ENCODE measurements around the gene SGTA.

The SGTA gene

DNA sequence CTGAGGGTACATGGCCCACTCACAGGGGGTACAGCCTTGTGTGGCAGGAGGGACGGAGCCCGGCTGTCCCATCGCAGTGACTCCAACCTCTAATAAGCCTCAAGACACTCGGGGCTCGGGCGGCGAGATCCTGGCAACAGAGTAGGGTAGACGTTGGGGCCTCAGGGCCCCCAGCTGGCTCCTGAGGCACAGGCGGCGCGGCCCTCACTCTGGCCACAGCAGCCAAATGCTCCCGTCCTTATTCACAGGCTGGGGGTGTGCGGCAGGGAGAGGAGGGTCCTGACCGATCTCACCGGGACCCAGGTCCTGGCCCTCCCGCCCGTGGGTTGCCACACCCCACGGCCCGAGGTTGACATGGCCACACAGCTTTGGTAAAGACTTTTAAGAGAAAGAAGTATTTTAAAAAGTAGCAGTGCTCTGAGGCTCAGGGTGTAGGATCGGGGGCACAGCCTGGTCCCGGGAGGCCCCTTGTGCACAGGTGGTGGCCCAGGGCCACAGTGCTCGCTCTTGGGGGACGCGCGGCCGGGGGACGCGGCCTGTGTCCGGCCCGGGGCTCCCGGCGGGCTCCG, 50.8 kb downstream of the SGTA start:
- intact Hi-C loops (cut with DNase I): no loop called here
- DNase-seq: no peak

DNA sequence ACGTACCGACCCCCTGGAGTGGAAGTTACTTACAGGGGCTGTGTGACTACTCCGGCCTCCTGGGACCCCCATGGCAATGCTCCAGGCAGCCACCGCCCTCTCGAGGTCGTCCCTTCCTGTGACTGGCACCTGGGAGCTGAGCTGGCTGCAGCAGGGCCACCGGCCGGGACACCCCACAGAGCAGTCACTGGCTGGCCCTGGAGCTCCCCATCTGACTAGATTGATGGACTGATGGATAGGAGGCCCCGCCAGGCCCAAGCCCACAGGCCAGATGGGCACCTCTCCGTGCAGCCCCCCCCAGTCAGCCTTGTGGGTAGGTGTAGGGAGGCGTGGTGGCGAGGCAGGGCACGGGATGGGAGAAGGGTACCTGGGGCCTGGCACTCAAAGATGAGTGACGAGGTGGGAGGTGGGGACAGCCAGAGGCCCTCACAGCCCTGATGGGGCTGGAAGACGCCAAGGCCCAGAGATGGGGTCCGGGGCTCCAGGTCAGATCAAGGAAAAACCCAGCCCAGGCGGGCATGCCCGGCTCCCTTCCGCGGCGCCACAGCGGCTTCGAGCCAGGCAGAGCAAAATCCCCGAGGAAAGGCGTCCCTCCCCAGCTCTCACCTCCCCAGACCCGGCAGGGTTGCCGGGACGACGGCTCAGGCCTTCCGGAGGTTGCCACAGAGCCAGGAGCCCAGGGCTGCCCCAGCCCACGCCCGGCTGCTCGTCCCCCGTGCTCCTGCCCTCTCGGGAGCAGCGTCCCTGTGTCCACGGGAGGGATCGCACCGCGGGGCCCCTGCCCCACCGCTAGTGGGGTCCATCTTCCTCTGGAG, 51.7 kb downstream of the SGTA start:
- intact Hi-C loops (cut with DNase I): no loop called here
- DNase-seq: no peak

DNA sequence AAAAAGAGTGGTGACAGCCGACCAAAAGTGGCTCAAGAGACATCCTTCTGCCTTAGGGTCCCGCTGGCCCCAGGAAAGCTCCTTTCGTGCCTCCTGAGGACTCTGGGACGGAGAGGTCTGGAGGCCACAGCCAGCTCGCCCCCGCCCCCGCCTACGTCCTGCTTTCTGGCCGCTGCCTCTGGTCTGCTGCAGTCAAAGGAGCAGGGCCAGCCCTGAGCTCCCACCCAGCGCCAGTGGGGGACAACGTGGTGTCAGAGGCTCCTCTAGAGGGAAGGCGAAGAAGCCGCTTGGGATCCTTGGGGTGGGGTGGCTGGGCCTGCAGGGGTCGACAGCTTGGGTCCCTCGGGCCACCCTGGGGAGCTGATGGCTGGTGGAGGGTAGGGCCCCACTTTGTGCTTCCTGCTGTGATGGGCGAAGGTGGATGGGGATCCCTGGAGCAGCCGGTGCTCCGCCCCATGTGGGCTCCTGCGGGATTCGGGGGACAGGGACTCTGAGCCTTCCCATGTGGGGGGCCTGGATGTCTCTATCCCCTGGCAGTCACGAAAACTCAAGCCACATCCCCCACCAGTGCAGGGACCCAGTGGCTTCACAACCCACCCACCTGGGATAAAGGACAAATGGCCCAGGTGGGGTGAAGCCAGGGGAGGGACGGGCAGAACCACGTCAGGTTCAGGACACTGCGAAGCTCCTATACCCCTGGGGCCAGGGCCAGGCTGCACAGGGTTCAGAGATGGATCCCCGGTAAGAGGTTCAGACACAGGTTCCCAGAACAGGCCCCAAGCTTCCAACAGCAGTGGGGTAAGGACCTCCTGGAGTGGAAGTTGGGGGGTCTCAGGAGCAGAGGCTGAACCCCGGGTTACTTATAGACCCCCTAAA, 52.9 kb downstream of the SGTA start:
- no peak for DNase-seq
- intact Hi-C loops (cut with DNase I): no loop called here

DNA sequence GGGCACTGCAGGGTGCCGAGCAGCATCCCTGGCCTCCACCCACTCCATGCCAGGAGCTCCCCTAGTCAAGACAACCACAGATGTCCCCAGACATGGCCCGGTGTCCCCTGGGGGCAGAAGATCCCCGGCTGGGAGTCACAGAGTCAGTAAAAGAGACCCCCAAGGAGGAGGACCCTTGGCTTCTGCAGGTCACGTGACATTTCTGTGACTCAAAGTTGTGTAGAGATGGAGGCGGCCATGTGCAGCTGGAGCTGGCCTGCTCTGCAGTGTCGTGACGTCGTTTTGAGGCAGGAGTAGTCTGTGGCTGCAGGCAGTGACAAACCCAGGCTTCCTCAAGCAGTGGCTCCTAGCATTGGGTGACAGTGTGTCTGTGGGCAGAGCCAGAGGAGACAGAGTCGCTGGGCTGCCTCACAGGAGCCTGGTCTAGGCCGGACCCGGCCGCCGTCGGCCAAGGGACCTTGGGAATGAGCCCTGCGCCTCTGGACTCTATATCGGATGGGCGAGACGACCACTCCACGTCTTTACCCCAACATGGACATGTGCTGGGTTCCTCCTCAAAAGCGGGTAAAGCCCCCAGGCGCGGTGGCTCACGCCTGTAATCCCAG, 54.2 kb downstream of the SGTA start:
- peak in 1 of 10 donors; percentile 77 for DNase-seq
- intact Hi-C loops (cut with DNase I): no loop called here

DNA sequence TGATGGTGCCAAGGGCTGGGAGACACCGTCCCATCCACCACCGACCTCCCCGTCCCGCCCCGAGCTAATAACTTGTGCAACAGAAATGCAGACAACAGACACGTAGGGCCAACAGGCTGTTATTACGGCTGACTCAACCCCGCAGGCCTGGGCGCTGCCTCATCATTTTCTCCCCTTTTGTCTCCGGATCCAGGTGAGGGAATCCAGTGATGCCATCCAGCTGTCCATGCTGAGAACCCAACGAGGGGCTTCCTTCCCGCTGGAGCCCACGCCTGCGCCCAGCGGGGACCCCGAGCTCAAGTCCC, 55.5 kb downstream of the SGTA start:
- no peak for DNase-seq
- intact Hi-C loops (cut with DNase I): no loop called here

DNA sequence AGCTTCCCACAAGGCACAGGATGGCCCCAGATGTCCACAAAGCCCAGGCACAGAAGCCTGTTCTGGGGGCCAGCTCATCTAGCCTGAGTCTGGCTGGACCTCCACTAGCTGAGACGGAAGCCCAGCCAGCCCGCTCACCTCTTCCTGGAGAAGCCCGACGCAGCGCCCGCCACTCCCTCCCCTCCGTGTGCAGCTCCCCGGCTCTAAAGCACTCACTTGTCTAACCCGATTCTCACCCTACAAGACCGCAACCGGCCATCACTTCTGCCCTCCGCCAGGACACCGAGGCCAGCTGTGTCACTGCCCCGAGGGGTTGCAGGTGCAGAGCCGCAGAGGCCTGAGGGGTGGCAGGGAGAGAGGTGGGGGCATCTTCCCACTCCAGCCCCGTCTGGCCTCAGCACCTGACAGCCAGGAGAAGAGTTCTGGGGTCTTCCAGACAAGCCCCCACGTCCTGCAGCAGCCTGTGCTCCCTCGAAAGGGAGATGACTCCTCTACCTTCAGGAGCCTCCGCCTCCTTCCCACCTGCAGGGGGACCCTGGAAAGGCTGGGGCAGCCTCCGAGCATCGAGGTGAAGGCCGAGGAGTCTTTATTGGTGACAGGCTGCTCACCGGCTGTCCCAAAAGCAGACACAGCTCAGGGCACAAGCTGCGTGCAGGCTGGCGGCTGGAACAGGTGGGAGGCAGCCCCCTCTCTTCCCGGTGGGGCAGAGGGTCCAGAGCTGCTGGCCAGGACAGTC, 56.0 kb downstream of the SGTA start:
- intact Hi-C loops (cut with DNase I): no loop called here
- no peak for DNase-seq

DNA sequence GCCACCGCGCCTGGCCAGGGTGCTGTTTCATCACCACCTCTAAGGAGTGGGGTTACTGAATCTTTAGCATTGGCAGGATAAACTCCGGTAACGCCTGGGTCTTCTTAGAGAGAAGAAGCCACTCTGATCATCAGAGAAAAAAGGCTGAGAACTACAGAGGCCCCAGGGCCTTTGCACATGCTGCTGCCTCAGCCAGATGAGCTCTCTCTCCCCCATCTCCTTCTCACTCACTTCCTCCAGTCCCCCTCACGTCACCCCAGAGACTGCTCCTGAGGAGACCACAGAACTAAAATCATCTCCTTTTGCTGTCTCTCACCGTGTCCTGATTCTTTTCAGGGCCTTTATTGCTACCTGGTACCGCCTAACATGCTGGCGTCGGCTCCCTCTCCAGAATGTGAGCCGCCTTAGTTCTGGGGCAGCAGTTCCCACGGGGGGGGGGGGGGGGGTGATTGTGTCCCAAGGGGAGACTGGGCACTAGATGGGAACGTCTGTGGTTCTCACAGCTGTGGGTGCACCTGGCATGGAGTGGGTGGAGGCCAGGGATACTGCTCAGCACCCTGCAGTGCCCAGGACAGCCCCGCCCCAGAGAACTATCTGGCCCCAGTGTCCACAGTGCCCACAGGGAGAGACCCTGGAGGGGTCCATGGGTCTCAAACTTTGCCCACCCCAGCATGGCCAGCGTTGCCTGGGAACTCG, 56.8 kb downstream of the SGTA start:
- DNase-seq: peak in 1 of 10 donors; percentile 48
- intact Hi-C loops (cut with DNase I): no loop called here

DNA sequence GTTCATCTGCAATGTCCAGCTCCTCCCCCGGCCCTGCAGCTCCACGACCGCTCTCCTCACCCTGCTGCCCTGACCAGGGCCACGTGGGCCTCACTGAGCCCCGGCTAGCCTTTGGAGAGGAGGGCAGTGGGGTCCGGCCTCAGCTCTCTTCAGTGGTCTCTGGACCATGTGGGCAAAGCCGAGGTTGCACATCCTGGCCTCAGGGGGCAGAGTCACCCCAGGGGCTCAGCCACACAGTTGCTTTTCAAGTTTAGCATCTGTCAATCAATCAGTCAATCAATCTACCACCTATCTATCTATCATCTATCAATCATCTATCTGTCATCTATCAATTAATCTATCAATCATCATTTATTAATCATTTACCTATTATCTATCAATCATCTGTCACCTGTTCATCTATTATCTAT, 58.9 kb downstream of the SGTA start:
- DNase-seq: no peak
- intact Hi-C loops (cut with DNase I): no loop called here

DNA sequence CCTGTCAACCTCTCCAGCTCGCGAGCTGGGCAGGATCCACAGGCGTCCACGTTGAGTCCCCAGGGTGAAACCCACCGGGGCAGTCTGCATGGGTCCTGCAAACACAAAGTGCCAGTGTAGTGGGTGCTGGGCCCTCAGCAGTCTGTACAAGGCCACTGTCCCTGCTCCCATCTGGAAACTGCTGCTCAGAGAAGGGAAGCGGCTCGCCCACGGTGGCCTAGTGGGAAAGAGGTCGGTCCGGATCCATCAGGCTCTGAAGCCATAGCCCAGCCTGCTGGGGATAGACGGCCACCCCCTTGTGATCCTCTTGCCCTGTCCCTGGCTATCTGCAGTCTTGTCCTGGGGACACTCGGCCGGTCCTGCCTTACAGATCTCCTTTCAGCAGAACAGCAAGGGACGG, 59.3 kb downstream of the SGTA start:
- DNase-seq: peak in 1 of 10 donors; percentile 80
- intact Hi-C loops (cut with DNase I): no loop called here

DNA sequence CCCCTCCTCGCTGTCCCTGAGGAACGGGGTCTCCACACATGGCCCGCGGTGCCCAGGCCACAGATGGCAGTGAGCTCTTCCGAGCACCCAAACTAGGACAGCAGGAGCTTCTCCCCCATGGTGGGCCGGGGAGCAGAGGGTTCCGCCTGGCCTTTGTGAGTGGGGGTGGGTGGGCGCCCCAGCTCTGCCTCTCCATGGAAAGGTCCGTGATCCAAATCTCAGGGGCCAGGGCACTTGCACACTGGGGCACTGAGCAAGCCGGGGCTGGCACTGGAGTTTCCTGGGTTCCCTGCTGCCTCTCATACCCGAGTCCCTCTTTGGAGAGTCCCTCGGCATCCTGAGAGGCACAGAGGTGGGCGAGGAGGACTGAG, 59.7 kb downstream of the SGTA start:
- peak in 1 of 10 donors; percentile 83 for DNase-seq
- intact Hi-C loops (cut with DNase I): no loop called here

DNA sequence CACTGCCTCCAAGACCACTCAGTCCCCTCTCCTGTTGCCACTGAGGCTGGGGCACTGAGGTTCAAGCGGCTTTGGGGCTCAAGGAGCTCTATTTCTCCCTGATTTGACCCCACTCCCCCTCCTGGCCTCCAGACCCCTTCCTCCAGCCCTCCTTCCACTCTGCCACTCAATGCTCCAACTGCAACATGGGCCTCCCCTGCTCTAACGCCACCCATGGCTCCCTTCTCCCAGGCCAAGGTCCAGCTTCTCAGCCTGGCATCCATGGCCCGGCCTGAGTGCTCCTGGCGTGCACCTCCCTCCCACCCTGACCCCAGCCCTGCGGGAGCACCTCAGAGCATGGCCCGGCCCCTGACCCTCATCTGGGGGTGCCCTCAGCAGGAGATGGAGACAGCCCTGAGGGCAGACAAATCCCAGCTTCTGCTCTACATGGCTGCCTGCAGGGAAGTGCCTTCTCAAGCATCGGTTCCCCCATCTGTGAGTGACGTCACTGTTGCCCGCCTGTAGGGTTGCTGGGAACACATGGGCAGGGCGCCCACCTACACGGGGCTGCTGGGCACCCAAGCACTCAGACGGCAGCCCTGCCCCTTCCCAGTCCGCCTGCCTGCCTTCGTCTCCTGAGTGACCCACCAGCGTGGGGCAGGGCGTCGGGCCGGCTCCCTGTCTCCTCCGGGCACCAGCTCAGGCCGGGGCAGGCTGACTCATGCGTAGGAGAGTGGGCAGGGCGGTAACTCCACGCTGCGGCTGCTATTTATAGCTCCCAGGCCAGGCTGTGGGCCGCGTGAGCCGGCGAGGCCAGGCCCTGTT, 60.3 kb downstream of the SGTA start:
- peak in 9 of 10 donors; percentile 53 to 95 (median 70) for DNase-seq
- intact Hi-C loops (cut with DNase I): no loop called here

DNA sequence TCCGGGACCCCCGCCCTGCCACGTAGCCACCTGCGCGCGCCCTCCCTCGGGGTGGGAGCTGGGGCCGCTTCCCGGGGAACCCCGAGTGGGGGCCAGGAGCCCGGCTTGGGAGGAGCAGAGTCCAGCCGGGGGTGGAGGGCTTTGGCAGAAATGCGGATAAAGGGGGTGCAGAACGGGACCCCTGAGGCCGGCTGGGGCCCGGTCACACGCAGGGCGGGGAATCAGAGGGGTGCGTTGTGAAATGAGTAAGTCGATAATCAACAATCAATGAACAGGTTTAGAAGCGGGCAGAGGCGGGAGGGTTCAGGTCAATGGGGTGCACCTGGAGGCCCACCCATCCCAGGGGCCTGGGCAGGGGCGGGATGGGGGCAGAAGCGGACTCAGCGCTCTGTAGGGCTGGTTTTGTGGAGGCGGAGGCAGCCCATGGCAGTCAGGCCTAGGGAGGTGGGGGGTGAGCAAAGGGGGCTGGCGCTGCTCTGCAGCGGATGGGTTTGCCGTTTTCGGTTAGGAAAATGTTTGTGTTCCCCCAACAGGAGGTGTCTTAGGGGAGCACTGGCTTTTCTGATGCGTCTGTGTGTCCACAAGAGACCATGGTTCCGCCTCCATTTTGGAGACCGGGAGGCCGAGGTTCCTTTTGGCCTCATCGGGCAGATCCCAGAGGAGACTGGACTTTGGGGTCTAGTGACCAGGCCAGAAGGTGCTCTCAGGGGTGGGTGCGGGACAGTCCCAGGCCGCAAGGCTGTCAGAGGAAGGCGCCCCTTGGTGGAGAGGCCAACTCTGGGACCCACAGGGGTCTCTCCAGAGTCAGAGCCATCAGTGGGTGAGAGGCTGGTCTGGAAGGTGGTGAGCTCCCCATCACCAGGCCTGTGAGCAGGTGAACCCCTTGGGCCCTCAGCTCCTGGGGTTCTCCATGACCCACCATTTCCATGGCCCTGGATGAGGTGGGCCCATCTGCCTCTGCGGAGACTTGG, 61.2 kb downstream of the SGTA start:
- peak in 2 of 10 donors; percentile 71 to 78 for DNase-seq
- intact Hi-C loops (cut with DNase I): no loop called here

DNA sequence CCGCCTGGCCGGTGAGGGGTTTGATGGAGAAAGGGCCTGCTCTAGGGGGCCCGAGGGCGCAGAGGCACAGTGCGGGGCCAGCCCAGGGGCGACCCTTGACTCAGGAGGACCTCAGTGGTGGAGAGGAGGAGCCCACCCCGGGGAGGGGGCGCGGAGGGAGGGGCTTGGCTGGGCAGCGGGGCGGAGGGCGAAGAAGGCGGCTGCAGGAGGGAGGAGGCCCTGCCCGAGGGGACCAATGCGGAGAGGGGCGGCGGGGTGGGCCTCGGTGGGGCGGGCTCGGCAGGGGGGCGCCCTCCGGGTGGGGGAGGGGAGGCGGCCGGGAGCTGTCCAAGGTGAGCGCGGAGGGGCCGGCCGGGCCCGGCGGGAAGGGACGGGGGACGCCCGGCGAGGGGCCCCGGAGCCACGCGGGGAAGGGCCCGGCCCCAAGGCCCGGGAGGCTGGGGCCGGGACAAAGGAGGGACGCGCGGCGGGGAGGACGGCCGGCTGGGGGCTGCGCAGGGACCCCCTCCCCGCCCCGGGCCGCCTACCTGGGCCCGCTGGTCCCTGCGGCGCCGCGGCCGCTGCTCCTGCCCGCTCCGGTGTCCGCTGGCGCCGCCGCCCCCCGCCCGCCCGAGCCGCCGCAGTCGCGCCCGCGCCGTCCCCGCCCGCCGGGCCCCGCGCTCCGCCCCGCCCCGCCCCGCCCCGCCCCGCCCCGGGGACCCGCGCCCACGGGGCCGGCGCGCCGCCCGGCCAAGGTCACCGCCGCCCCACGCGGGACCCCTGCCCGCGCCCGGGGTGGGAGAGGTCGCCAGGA, 62.1 kb downstream of the SGTA start, which contains the start of gene DIRAS1:
DIRAS1 (minus strand) TSS at position 596 of the 793 bp plus-strand sequence. CDS start 3,566 bp downstream, outside the sequence.
- peak in 2 of 10 donors; percentile 67 to 75 for DNase-seq
- intact Hi-C loops (cut with DNase I): no loop called here

DNA sequence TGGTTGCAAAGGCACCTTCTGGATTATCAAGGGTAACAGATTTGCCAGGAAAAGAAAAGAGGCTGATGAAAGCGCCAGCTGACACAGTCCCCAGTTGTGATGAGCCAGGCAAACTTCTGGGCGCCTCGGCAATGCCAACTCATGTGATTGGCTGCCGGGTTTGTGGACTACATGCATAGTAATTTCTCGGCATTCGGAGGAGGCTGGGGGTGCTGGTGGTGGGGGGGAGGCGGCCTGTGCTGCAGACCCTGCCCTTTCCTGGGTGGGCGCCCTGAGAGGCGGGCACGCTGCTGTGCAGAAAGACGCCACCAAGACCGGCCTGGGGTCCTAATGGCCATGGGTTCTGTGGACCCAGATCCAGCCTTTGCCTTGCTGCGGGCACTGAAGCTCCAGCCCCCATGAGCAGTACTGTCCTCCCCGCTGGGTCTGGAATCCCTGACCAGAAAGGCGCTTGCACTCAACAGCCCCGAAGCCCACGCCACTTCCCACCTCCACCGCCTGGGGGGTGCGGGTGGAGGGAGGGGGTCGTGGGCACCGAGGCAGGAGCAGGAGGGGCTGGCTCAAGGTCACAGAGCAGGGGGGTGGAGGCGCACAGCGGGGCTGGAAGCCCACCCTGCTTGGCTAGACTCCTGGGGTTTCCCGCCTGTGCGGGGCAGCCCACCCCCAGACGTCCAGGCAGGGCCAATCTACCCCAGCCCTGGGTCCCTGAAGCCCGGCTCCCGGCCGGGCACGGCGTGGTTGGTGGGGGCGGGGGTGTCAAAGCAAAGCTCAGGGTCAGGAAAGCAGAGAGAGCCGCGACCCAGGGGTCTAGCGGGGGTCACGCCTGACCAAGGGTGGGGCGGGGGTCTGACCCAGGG, 62.9 kb downstream of the SGTA start:
- intact Hi-C loops (cut with DNase I): no loop called here

DNA sequence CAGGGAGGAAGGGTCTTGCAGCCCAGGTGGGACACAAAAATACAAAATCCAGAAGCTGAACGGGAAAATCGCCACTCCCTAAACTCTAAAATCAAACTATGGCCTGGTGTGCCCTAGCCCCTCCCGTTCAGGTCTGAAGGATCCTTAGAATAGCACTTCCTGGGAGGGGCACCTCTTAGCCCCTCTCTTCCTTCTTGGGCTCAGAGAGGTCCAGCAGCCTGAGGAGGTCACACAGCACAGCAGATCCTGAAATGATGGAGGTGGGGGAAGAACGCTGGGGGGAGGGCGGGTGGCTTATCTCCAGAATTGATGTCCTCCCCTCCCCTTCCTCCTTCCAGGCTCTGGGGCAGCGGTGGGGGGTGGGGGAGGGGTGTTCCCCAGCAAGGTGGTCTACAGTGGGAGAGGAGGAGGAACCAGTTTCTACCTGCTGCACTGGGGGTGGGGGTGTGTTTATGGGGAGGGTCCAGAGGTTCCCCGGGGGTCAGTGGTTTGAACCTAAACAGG, 63.8 kb downstream of the SGTA start:
- intact Hi-C loops (cut with DNase I): no loop called here
- no peak for DNase-seq

More for the DNA sequence above, 62.9 kb downstream of the SGTA start:
- peak in 9 of 10 donors; percentile 45 to 95 (median 75) for DNase-seq
